ENCODE measurements around the gene PIGQ. TPM values are rescaled to one million over a fixed set of nuclear protein-coding genes. Genes with fewer than 3 reads are reported as not detected.

PIGQ gene
- polyA plus RNA-seq, 4 donors = 28.0 to 89.7 (median 50.2) TPM

DNA sequence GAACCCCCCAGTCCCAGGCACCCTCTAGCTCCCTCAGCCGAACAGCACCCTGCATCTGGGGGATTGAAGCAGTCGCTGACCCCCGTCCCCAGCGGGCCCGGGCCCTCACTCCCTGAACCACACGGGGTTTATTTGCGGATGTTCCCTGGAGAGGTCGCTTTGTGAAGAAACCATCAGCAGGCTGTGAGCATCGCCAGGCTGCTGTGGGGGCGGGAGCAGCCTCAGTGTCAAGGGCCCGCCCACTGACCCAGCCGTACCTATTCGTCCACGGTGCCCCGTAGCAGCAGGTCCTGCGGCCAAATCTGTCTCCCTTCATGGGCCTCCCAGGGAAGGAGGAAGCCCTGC, 13.7 kb downstream of the PIGQ start:
- DNase-seq (ENCODE audit: low read depth in 4 of 4, low spot score in 3 of 4) = no peak

GRCh38 chr16:583815-584591, 14.2 kb downstream of the PIGQ start:
- DNase-seq (ENCODE audit: low read depth in 4 of 4, low spot score in 3 of 4) = no peak

- no peak for DNase-seq (ENCODE audit: low read depth in 4 of 4, low spot score in 3 of 4)
Measured at GRCh38 chr16:585351-585750, 15.6 kb downstream of the PIGQ start.

DNA sequence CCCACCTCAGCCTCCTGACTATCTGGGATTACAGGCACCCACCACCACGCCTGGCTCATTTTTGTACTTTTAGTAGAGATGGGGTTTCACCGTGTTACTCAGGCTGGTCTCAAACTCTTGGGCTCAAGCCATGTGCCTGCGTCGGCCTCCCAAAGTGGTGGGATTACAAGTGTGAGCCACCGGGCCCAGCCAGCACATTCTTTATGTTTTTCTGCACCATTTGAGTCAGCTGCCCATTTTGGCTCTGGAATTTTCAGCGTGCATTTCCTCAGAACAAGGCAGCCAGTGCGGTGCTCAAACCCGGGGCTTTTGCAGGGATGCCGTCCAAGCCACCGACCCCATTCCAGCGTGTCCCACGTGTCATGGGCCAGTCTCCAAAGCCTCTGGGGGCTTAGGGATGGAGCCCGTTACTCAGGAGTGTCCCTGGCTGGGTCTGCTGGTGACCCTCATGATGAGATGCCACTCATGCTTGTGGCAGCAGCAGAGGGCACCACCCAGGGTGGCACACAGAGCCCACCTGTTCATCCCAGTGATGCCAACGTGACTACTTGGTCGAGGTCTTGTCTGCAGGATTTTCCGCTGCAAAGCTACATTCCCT, 16.4 kb downstream of the PIGQ start:
- no peak for DNase-seq (ENCODE audit: low read depth in 4 of 4, low spot score in 3 of 4)

- no peak for DNase-seq (ENCODE audit: low read depth in 4 of 4, low spot score in 3 of 4)
Measured at GRCh38 chr16:586645-587590, 17.1 kb downstream of the PIGQ start.

DNA sequence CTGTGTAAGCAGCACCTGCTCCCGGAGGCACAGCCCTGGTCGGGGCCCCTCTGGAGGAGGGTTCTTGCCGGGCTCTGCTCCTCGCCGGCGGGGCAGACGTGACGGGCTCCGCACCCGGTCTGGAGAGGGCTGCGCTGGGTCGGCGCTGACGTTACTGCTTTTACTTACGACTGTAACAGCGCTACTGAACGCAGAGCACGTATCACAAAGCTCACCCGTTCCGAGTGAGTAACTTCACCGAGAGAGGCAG, 18.8 kb downstream of the PIGQ start:
- no peak for DNase-seq (ENCODE audit: low read depth in 4 of 4, low spot score in 3 of 4)

- DNase-seq (ENCODE audit: low read depth in 4 of 4, low spot score in 3 of 4) = peak; percentile 91 to 94 (median 92)
Measured at GRCh38 chr16:588889-589657, 19.3 kb downstream of the PIGQ start.

- DNase-seq (ENCODE audit: low read depth in 4 of 4, low spot score in 3 of 4) = peak; percentile 93 to 98 (median 94)
Measured at GRCh38 chr16:589658-590187, 20.0 kb downstream of the PIGQ start, which contains the start of gene RAB40C. Gene RAB40C (plus strand): TSS chr16:590066. CDS start chr16:590292, 226 bp downstream.

DNA sequence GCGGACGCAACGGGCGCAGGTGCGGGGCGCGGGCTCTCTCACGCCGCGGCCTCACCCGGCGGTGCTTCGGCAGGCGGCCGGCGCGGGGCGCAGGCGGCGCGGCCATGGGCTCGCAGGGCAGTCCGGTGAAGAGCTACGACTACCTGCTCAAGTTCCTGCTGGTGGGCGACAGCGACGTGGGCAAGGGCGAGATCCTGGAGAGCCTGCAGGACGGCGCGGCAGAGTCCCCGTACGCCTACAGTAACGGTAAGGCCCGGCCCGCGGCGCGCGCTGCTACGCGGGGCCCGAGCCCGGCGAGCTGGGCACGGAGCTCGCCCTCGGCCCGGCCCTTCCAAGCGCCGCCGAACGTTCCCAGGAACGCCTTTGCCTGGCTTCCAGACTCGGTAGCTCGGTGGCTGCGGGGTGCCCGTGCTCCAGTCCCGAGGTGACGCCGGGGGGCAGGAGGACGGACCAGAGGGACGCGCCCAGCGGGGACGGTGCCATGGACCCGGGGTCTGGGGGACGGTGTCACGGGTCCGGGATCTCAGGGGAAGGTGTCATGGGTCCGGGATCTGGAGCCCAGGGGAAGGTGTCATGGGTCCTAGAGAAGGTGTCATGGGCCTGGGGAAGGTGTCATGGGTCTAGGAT, 20.5 kb downstream of the PIGQ start:
- no peak for DNase-seq (ENCODE audit: low read depth in 4 of 4, low spot score in 3 of 4)

- no peak for DNase-seq (ENCODE audit: low read depth in 4 of 4, low spot score in 3 of 4)
Measured at GRCh38 chr16:590815-591200, 21.0 kb downstream of the PIGQ start.

- no peak for DNase-seq (ENCODE audit: low read depth in 4 of 4, low spot score in 3 of 4)
Measured at GRCh38 chr16:591231-591630, 21.5 kb downstream of the PIGQ start.

DNA sequence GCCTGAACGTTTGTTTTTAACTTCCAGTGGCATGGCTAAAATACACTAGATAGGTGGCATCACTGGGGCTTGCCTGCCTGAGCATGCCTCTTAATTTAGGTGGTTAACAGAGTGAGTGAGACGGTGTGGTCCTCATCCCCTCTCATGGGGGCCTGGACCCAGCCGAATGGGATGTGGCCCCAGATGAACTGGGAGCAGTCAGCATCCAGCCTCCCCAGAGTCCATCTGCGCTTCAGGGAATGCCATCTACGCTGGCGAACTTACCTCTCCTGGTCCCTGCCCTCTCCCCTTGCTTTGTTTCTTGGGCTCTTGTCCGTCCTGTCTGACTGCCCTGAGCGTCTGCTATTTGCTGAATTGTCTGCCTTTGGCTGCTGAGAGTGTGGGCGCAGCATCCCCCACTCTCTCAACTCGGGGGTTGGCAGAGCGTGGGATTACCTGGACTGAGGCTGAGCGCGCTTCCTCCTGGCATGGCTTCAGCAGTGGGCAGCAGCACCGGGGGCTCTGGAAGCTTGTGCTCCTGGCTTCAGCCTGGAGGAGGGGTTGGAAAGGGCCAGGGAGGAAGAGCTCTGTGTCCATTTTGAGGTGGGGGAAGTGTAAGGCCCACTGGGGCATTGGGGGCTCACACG, 22.2 kb downstream of the PIGQ start:
- DNase-seq (ENCODE audit: low read depth in 4 of 4, low spot score in 3 of 4) = no peak

- no peak for DNase-seq (ENCODE audit: low read depth in 4 of 4, low spot score in 3 of 4)
Measured at GRCh38 chr16:592518-593306, 22.9 kb downstream of the PIGQ start.

DNA sequence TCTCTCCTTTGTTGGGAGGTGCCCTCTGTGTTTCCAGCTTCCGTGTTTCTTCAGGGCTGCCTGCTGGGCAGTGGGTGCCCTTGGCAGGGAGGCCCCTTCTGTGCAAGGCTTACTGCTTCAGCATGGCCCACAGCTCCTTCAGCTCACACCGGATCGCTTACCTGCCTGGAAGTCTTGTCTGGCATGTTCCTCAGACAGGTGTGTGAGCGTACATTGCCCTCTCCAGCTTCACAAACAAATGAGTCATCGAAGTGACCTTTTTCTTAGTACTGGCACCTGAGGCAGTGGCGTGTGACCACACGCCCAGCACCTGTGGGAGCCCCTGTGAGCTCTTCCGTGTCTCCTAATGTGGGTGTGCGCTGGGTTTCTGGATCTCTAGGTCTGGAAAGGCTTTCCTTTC, 23.6 kb downstream of the PIGQ start:
- no peak for DNase-seq (ENCODE audit: low read depth in 4 of 4, low spot score in 3 of 4)

DNA sequence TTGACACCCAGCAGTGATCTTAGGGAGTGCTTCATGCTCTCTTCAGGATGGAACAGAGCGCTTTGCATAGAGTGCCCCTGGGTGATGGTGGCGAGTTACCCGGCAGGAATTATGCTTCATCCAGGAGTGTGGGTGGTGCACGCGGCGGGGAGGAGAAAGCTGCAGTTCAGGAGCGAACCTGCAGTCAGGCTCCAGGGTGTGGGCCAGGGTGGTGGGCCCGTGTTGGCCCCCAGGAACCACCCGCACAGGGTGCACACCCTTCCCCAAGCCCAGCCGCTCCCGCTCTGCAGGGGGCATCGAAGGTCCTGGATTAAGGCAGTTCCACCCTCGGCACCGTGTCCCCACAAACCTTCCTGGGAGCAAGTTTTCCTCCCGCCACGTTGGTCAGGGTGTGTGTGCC, 24.0 kb downstream of the PIGQ start:
- DNase-seq (ENCODE audit: low read depth in 4 of 4, low spot score in 3 of 4) = no peak

GRCh38 chr16:595094-595528, 25.3 kb downstream of the PIGQ start:
- no peak for DNase-seq (ENCODE audit: low read depth in 4 of 4, low spot score in 3 of 4)

- no peak for DNase-seq (ENCODE audit: low read depth in 4 of 4, low spot score in 3 of 4)
Measured at GRCh38 chr16:595942-596735, 26.4 kb downstream of the PIGQ start.

DNA sequence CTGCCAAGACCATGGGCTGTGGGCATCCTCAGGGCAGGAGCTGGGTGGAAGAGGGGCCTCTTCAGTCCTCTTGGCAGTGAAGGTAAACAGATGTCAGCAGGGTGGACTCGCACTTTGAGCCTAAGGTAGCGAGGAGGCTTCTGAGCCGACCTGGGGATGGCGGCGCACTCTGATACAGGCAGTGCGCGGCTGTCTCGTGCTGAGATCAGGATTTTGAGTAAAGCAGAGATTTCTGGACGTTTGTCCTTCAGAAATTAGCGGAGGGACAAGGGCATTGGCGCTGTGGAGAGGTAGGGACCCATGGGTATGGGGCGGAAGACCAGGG, 26.9 kb downstream of the PIGQ start:
- DNase-seq (ENCODE audit: low read depth in 4 of 4, low spot score in 3 of 4) = no peak

Data from left renal pelvis (tissue), 4 donors.